Measurements from ENCODE around the gene MYCBP. TPM values are rescaled to one million over a fixed set of nuclear protein-coding genes. Genes with fewer than 3 reads are reported as not detected.

MYCBP gene
- total and polyA plus RNA-seq, 8 donors = 2.2 to 111 (median 13.8) TPM

GRCh38 chr1:38819516-38819915 lies 53.6 kb downstream of the MYCBP start:
- H3K27me3 ChIP-seq = peaks cover 13 to 62% (median 38%) of the 10 kb centered on the region in 3 donors
- H3K4me1 ChIP-seq = peaks cover 11 to 15% (median 13%) of the 10 kb centered on the region in 4 donors
- intact Hi-C loops (cut with DNase I; ENCODE audit: low total_unique reads) = no loop called here
- TF ChIP-seq POLR2A (IDR thresholded peaks at IDR 0.05) = no peak
- peaks cover 0 to 11% (median 2%) of the 10 kb centered on the region in 4 donors for H3K9me3 ChIP-seq
- no peak for DNase-seq
- no peak overlapping the region for H3K4me3 ChIP-seq
- H3K36me3 ChIP-seq = no peaks in the 10 kb centered on the region
- 41 to 80% (median 52%) methylated on average over 2 of the region's 2 CpGs for WGBS, 5 donors
- no peak overlapping the region for H3K27ac ChIP-seq

- WGBS, 5 donors = 30 to 47% (median 31%) methylated on average over 10 of the region's 10 CpGs
- peaks cover 0 to 11% (median 2%) of the 10 kb centered on the region in 4 donors for H3K9me3 ChIP-seq
- H3K27me3 ChIP-seq = peaks cover 13 to 67% (median 38%) of the 10 kb centered on the region in 3 donors
- H3K27ac ChIP-seq = no peak overlapping the region
- no peaks in the 10 kb centered on the region for H3K36me3 ChIP-seq
- TF ChIP-seq POLR2A (IDR thresholded peaks at IDR 0.05) = no peak
- H3K4me1 ChIP-seq = peaks cover 11 to 15% (median 13%) of the 10 kb centered on the region in 4 donors
- no peak overlapping the region for H3K4me3 ChIP-seq
- no peak for DNase-seq
- intact Hi-C loops (cut with DNase I; ENCODE audit: low total_unique reads) = no loop called here
Measured at GRCh38 chr1:38819040-38819439, 54.1 kb downstream of the MYCBP start.

GRCh38 chr1:38818175-38818976 lies 54.8 kb downstream of the MYCBP start:
- Histone ChIP-seq H3K27me3 (peaks cover 13 to 73% (median 38%) of the 10 kb centered on the region in 3 donors), H3K9me3 (peaks cover 0 to 11% (median 2%) of the 10 kb centered on the region in 4 donors), H3K36me3 (no peaks in the 10 kb centered on the region), H3K27ac (no peak overlapping the region), H3K4me1 (peaks cover 11 to 15% (median 13%) of the 10 kb centered on the region in 4 donors), H3K4me3 (peak overlapping the region; percentile 28 to 46 (median 40))
- intact Hi-C loops (cut with DNase I; ENCODE audit: low total_unique reads) = no loop called here
- no peak for TF ChIP-seq EP300 (IDR thresholded peaks at IDR 0.05)
- peak in 4 of 7 experiments; percentile 24 to 90 (median 75) for TF ChIP-seq CTCF (IDR thresholded peaks at IDR 0.05)
- no peak for TF ChIP-seq POLR2A (IDR thresholded peaks at IDR 0.05)
- no peak for TF ChIP-seq POLR2AphosphoS5 (IDR thresholded peaks at IDR 0.05)
- peak; percentile 50 to 78 for DNase-seq
- WGBS, 5 donors = 1 to 3% (median 1%) methylated on average over 34 to 70 of the region's 70 CpGs

- intact Hi-C loops (cut with DNase I; ENCODE audit: low total_unique reads) = no loop called here
- 37 to 86% (median 40%) methylated on average over 16 to 45 of the region's 45 CpGs for WGBS, 5 donors
- peaks cover 0 to 11% (median 2%) of the 10 kb centered on the region in 4 donors for H3K9me3 ChIP-seq
- peak overlapping the region; percentile 28 to 46 (median 40) for H3K4me3 ChIP-seq
- DNase-seq = no peak
- H3K27me3 ChIP-seq = peaks cover 13 to 72% (median 38%) of the 10 kb centered on the region in 3 donors
- H3K36me3 ChIP-seq = no peaks in the 10 kb centered on the region
- H3K27ac ChIP-seq = no peak overlapping the region
- TF ChIP-seq POLR2A (IDR thresholded peaks at IDR 0.05) (no peak), EP300 (IDR thresholded peaks at IDR 0.05) (no peak), POLR2AphosphoS5 (IDR thresholded peaks at IDR 0.05) (no peak), CTCF (IDR thresholded peaks at IDR 0.05) (no peak)
- peaks cover 11 to 15% (median 13%) of the 10 kb centered on the region in 4 donors for H3K4me1 ChIP-seq
Measured at GRCh38 chr1:38817267-38818174, 55.6 kb downstream of the MYCBP start.
